K562 (cell line): ENCODE data around the gene HAL. TPM values are rescaled to one million over a fixed set of nuclear protein-coding genes. Genes with fewer than 3 reads are reported as not detected.
A peak's percentile ranks its signal among the peaks of the same experiment; 100 is the strongest.

Experiments
- ARID1B ChIP-seq: fragments of 450-650 bp; IDR thresholded peaks from 2 replicates; pipeline ENCODE4 v1.6.1; 2016; ENCODE audit warnings: antibody characterized with exemption, mild to moderate bottlenecking, inconsistent platforms
- GTF2F1 ChIP-seq: IDR thresholded peaks from 2 replicates; pipeline ENCODE4 v1.6.1; 2011; ENCODE audit warnings: low read depth, low read length, improper control_type of control experiment
- HEY1 ChIP-seq: fragments of 250-450 bp; sonication (Bioruptor Pico); IDR thresholded peaks from 2 replicates; pipeline ENCODE4 v1.5.0; 2020; ENCODE audit warnings: mild to moderate bottlenecking, moderate library complexity, borderline replicate concordance
- HIVEP1 ChIP-seq: fragments of 250-450 bp; sonication (Bioruptor Pico); IDR thresholded peaks from 2 replicates; pipeline ENCODE4 v1.4.0; 2020; ENCODE audit warnings: mild to moderate bottlenecking
- KDM1A ChIP-seq, 2 experiments: fragments of 450-650 bp; IDR thresholded peaks; 2 replicates each; pipeline ENCODE4 v1.6.1; 2016; ENCODE audit warnings: mild to moderate bottlenecking in 2 of 2
- KLF6 ChIP-seq: fragments of 250-450 bp; sonication (Bioruptor Pico); IDR thresholded peaks from 2 replicates; pipeline ENCODE4 v1.4.0; 2020; ENCODE audit warnings: mild to moderate bottlenecking, moderate library complexity, borderline replicate concordance
- MEF2D ChIP-seq: conservative IDR thresholded peaks from 2 replicates; pipeline ENCODE4 v1.6.1; 2016; ENCODE audit warnings: low read depth, missing genetic modification characterization, missing compliant biosample characterization
- MTA1 ChIP-seq: fragments of 450-650 bp; IDR thresholded peaks from 2 replicates; pipeline ENCODE4 v1.6.1; 2017; ENCODE audit warnings: borderline replicate concordance
- NEUROD1 ChIP-seq: fragments of 150-350 bp; IDR thresholded peaks from 2 replicates; pipeline ENCODE4 v1.6.1; 2014; ENCODE audit warnings: borderline replicate concordance, low read length, low read depth; ENCODE audit not compliant: partially characterized antibody
- NFIX ChIP-seq: fragments of 250-450 bp; sonication (Bioruptor Pico); IDR thresholded peaks from 2 replicates; pipeline ENCODE4 v1.4.0; 2020; ENCODE audit warnings: low read depth, mild to moderate bottlenecking, moderate library complexity
- SOX6 ChIP-seq: fragments of 450-650 bp; IDR thresholded peaks from 2 replicates; pipeline ENCODE4 v1.6.1; 2014; ENCODE audit warnings: mild to moderate bottlenecking
- SP2 ChIP-seq: IDR thresholded peaks from 2 replicates; pipeline ENCODE4 v1.6.1; 2011; ENCODE audit warnings: mild to moderate bottlenecking, low read depth, low read length, moderate library complexity; ENCODE audit not compliant: poor library complexity, severe bottlenecking; ENCODE audit errors: extremely low read depth
- TBL1XR1 ChIP-seq, 2 experiments: IDR thresholded peaks; 2 replicates each; pipeline ENCODE4 v1.6.1; 2012; ENCODE audit warnings: improper control_type of control experiment in 2 of 2, low read length in 2 of 2, mild to moderate bottlenecking in 1 of 2
- TCF3 ChIP-seq: sonication (generic); formaldehyde crosslinking; IDR thresholded peaks from 2 replicates; pipeline ENCODE4 v1.4.0; 2020; ENCODE audit warnings: mild to moderate bottlenecking, missing genetic modification reagents
- ZBED1 ChIP-seq: IDR thresholded peaks from 2 replicates; pipeline ENCODE4 v1.6.1; 2014
- ZNF143 ChIP-seq: sonication (generic); formaldehyde crosslinking; IDR thresholded peaks from 2 replicates; pipeline ENCODE4 v1.9.0; 2022; ENCODE audit warnings: mild to moderate bottlenecking, missing genetic modification reagents
- ZNF175 ChIP-seq: fragments of 200-800 bp; sonication (Bioruptor generic); IDR thresholded peaks from 2 replicates; pipeline ENCODE4 v1.6.1; 2016; ENCODE audit warnings: low read depth, mild to moderate bottlenecking, missing genetic modification characterization, missing compliant biosample characterization
- ZNF197 ChIP-seq: fragments of 200-800 bp; sonication (Bioruptor generic); IDR thresholded peaks from 2 replicates; pipeline ENCODE4 v1.6.1; 2016; ENCODE audit warnings: low read depth, missing genetic modification characterization, missing compliant biosample characterization
- ZNF239 ChIP-seq: fragments of 250-450 bp; sonication (Bioruptor Pico); IDR thresholded peaks from 2 replicates; pipeline ENCODE4 v1.4.0; 2020; ENCODE audit warnings: mild to moderate bottlenecking
- ZNF408 ChIP-seq: fragments of 250-450 bp; sonication (Bioruptor Pico); IDR thresholded peaks from 2 replicates; pipeline ENCODE4 v1.4.0; 2020; ENCODE audit warnings: low read depth, mild to moderate bottlenecking, moderate library complexity
- ZNF57 ChIP-seq: fragments of 450-650 bp; formaldehyde crosslinking; IDR thresholded peaks from 2 replicates; pipeline ENCODE4 v1.4.0; 2020; ENCODE audit warnings: mild to moderate bottlenecking, moderate library complexity
- polyA plus RNA-seq, 8 experiments: library from polyadenylated mRNA; depleted of rRNA in 4 of 8; stranded (reverse) in 5 of 8; unstranded in 3 of 8; fragments of >200 nt; fragmentation: Nextera tagmentation in 2 of 8; fragmentation: Illumina TruSeq in 1 of 8; extraction: Ambion mirVana in 2 of 8; extraction: Trizol in 1 of 8; gene quantifications; 2 replicates each; pipeline versions ENCODE4 v1.2.1 to v1.2.3, GENCODE V29; 2011 to 2014; ENCODE audit warnings: inconsistent platforms in 1 of 8, missing spikeins in 1 of 8
- total RNA-seq, 7 experiments: library from RNA; depleted of rRNA in 6 of 7; stranded (reverse); fragments of >200 nt in 6 of 7; fragmentation: Illumina TruSeq in 2 of 7; extraction: Trizol in 2 of 7; gene quantifications; 2 replicates each; pipeline versions ENCODE4 v1.2.1 to v1.2.3, GENCODE V29; 2011 to 2021; ENCODE audit warnings: low replicate concordance in 1 of 7
- TF ChIP-seq, protein P1 (sequence below): fragments of 450-650 bp; formaldehyde crosslinking; IDR thresholded peaks from 2 replicates; pipeline ENCODE4 v1.4.0; 2020; ENCODE audit warnings: mild to moderate bottlenecking
- TF ChIP-seq, protein P2 (sequence below): fragments of 450-650 bp; formaldehyde crosslinking; IDR thresholded peaks from 2 replicates; pipeline ENCODE4 v1.4.0; 2022; ENCODE audit warnings: mild to moderate bottlenecking, moderate library complexity
- TF ChIP-seq, protein P3 (sequence below), 2 experiments: IDR thresholded peaks; 2 replicates each; pipeline ENCODE4 v1.6.1; 2011; ENCODE audit warnings: borderline replicate concordance in 1 of 2, control low read depth in 1 of 2, low read depth in 1 of 2, low read length in 1 of 2, mild to moderate bottlenecking in 1 of 2, mixed read lengths in 1 of 2, moderate library complexity in 1 of 2; ENCODE audit not compliant: insufficient read depth in 1 of 2, insufficient read length in 1 of 2, poor library complexity in 1 of 2, severe bottlenecking in 1 of 2; ENCODE audit errors: extremely low read depth in 1 of 2

Gene HAL
- total and polyA plus RNA-seq, 9 of the 15 experiments (the other 6 are each of a cell fraction or from before 2014, with no cell fraction given) = 0.03 to 0.36 (median 0.20) TPM; not detected in 4

DNA sequence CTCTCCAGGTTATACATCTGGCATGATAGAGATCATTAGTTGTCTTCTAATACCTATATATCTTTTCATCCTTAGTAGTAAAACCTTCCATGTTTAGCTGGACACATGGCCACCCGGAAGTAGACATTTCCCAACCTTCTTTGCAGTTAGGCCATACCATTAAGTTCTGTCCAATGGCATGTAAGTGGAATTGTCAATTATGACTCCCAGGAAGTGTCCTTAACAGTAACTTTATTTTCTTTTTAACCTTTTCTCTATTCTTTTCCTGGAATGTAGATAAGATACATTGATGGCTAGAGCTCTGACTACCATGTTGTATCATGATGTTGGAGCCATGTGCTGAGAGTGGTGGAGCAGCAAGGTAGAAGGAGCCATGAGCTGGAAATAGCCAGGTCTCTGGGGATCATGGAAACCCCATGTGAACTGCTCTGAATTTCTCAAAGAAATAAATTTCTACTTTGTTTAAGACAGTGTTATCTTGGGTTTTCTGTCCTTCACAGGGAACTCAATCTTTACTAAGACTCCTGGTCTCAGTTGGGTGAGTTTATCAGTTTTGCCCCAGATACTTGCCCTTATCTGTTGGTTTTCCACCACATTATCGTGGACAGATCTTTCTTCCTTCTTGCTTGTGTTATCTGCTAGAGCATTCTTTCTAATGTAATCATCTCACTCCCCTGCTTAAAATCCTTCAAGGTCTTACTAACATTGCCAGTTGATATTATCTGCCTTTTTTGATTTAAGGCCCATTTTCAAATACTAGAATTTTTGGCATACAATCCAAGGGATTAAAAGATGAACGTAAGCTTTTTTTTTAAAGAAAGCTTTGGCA, 44.4 kb upstream of the HAL start (continued):
- TF ChIP-seq, protein P1, sequence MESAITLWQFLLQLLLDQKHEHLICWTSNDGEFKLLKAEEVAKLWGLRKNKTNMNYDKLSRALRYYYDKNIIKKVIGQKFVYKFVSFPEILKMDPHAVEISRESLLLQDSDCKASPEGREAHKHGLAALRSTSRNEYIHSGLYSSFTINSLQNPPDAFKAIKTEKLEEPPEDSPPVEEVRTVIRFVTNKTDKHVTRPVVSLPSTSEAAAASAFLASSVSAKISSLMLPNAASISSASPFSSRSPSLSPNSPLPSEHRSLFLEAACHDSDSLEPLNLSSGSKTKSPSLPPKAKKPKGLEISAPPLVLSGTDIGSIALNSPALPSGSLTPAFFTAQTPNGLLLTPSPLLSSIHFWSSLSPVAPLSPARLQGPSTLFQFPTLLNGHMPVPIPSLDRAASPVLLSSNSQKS (CRISPR knock-in tag) = no peak
- TF ChIP-seq HIVEP1 (CRISPR knock-in tag) (0 out of 2 replicates have a peak, but pooled peaks have one; percentile 33), ZNF143 (CRISPR knock-in tag) (no peak), SOX6 (peak; percentile 79; the same call in 1 of the 2 replicates), KDM1A (IDR thresholded peaks at IDR 0.05) (0 out of 4 replicates have a peak, but pooled peaks of 1 of the 2 experiments have one; percentile 8), ZNF197 (CRISPR knock-in tag) (peak; percentile 59; the same call in 1 of the 2 replicates), HEY1 (0 out of 2 replicates have a peak, but pooled peaks have one; percentile 12), MEF2D (tag) (0 out of 2 replicates have a peak, but pooled peaks have one; percentile 44), TCF3 (CRISPR knock-in tag) (peak; percentile 27; the same call in 1 of the 2 replicates), ZNF175 (no peak), ZNF239 (CRISPR knock-in tag) (peak; percentile 36), GTF2F1 (no peak), NEUROD1 (no peak), ZNF57 (no peak), SP2 (no peak), NFIX (CRISPR knock-in tag) (no peak), ARID1B (peak; percentile 80), TBL1XR1 (IDR thresholded peaks at IDR 0.05; ENCODE audit: low read length in 2 of 2) (peak in 1 of 2 experiments; percentile 29; a peak in 1 of 4 replicates), KLF6 (CRISPR knock-in tag) (0 out of 2 replicates have a peak, but pooled peaks have one; percentile 50), ZBED1 (no peak), ZNF408 (no peak), MTA1 (peak; percentile 77; the same call in 1 of the 2 replicates)
- TF ChIP-seq, protein P2, sequence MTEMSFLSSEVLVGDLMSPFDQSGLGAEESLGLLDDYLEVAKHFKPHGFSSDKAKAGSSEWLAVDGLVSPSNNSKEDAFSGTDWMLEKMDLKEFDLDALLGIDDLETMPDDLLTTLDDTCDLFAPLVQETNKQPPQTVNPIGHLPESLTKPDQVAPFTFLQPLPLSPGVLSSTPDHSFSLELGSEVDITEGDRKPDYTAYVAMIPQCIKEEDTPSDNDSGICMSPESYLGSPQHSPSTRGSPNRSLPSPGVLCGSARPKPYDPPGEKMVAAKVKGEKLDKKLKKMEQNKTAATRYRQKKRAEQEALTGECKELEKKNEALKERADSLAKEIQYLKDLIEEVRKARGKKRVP (CRISPR knock-in tag) = peak; percentile 61; the same call in 1 of the 2 replicates
- TF ChIP-seq, protein P3, sequence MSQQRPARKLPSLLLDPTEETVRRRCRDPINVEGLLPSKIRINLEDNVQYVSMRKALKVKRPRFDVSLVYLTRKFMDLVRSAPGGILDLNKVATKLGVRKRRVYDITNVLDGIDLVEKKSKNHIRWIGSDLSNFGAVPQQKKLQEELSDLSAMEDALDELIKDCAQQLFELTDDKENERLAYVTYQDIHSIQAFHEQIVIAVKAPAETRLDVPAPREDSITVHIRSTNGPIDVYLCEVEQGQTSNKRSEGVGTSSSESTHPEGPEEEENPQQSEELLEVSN (IDR thresholded peaks at IDR 0.05; ENCODE audit: borderline replicate concordance in 1 of 2, extremely low read depth in 1 of 2, insufficient read depth in 1 of 2, insufficient read length in 1 of 2, low read depth in 1 of 2, low read length in 1 of 2, poor library complexity in 1 of 2, severe bottlenecking in 1 of 2) = no peak
